ENCODE data around the gene ANTKMT. TPM values are rescaled to one million over a fixed set of nuclear protein-coding genes. Genes with fewer than 3 reads are reported as not detected.

ANTKMT gene
- total RNA-seq, 4 donors from 2014 or later, result 23.5 to 46.2 (median 31.0) TPM

- no peak overlapping the region for H3K4me3 ChIP-seq
- no peaks in the 10 kb centered on the region for H3K9me3 ChIP-seq
- peaks cover 0 to 5% of the 10 kb centered on the region in 2 donors for H3K36me3 ChIP-seq
- no peak for TF ChIP-seq CTCF (IDR thresholded peaks at IDR 0.05)
- TF ChIP-seq POLR2AphosphoS5 (IDR thresholded peaks at IDR 0.05), result no peak
- TF ChIP-seq EP300 (IDR thresholded peaks at IDR 0.05), result no peak
- no peak for TF ChIP-seq POLR2A (IDR thresholded peaks at IDR 0.05)
- ATAC-seq, result no peak
- H3K4me1 ChIP-seq, result peaks cover 0 to 21% (median 14%) of the 10 kb centered on the region in 3 donors
- WGBS, 2 donors (ENCODE audit: low coverage in 1 of 2), result 73 to 85% methylated on average over 5 to 7 of the region's 21 CpGs
- no peak overlapping the region for H3K27ac ChIP-seq
- peaks cover 37% of the 10 kb centered on the region for H3K27me3 ChIP-seq
Measured at GRCh38 chr16:743794-744500, 23.0 kb downstream of the ANTKMT start.

DNA sequence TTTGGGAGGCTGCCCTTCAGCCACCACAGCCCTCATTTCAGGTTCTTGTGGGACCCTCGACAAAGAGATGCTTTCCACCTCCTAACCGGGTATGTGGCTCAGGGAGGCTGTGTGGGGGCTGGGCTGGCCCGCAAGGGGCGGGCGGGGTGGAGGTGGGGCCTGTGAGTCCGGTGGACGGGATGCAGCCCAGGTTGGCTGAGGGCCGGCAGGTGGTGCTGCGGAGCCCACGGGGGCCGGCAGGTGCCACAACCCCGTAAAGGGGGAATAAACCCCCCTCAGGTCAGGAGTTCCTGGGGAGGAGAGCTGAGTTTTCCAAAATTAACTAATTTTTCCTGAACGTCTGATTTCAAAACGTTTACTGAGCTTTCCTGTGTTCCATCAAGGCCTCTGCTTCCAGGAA, 24.8 kb downstream of the ANTKMT start:
- WGBS, 2 donors (ENCODE audit: low coverage in 1 of 2), result 11% methylated on average over 4 of the region's 14 CpGs; no CpG with 5 or more reads in 1 of the 2 donors
- ATAC-seq, result no peak

DNA sequence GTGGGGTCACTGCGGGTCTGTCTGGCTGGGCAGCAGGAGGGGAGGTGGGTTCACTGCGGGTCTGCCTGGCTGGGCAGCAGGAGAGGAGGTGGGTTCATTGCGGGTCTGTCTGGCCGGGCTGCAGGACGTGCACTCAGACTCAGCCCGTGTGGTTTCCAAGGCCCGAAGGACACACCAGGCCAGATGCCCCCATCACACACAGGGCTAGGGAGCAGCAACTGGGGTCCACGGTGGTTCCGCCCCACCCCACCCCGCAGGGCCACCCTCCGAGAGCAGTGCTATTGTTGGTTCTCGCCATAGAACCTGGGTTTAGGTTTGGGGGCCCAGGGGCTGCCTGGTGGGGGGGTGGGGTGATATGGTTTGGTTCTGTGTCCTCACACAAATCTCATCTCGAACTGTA, 25.7 kb downstream of the ANTKMT start:
- Histone ChIP-seq H3K9me3 (no peaks in the 10 kb centered on the region), H3K27ac (no peak overlapping the region), H3K4me3 (no peak overlapping the region), H3K36me3 (no peaks in the 10 kb centered on the region), H3K27me3 (peaks cover 55% of the 10 kb centered on the region), H3K4me1 (no peaks in the 10 kb centered on the region)
- ATAC-seq, result no peak
- no CpG with 5 or more reads among the region's 13 CpGs for WGBS, 2 donors (ENCODE audit: low coverage in 1 of 2)
- TF ChIP-seq POLR2AphosphoS5 (IDR thresholded peaks at IDR 0.05) (no peak), POLR2A (IDR thresholded peaks at IDR 0.05) (no peak), CTCF (IDR thresholded peaks at IDR 0.05) (no peak), EP300 (IDR thresholded peaks at IDR 0.05) (no peak)

More for the DNA sequence above, 24.8 kb downstream of the ANTKMT start:
- H3K4me1 ChIP-seq, result peaks cover 0 to 6% (median 5%) of the 10 kb centered on the region in 3 donors
- H3K27me3 ChIP-seq, result peaks cover 46% of the 10 kb centered on the region
- no peak for TF ChIP-seq POLR2AphosphoS5 (IDR thresholded peaks at IDR 0.05)
- no peak for TF ChIP-seq EP300 (IDR thresholded peaks at IDR 0.05)
- no peak for TF ChIP-seq POLR2A (IDR thresholded peaks at IDR 0.05)
- TF ChIP-seq CTCF (IDR thresholded peaks at IDR 0.05), result no peak
- H3K4me3 ChIP-seq, result no peak overlapping the region
- no peaks in the 10 kb centered on the region for H3K9me3 ChIP-seq
- no peaks in the 10 kb centered on the region for H3K36me3 ChIP-seq
- no peak overlapping the region for H3K27ac ChIP-seq

- Histone ChIP-seq H3K27me3 (peaks cover 59% of the 10 kb centered on the region), H3K4me3 (no peak overlapping the region), H3K36me3 (no peaks in the 10 kb centered on the region), H3K4me1 (no peaks in the 10 kb centered on the region), H3K27ac (no peak overlapping the region), H3K9me3 (no peaks in the 10 kb centered on the region)
- no peak for ATAC-seq
- TF ChIP-seq POLR2AphosphoS5 (IDR thresholded peaks at IDR 0.05) (no peak), CTCF (IDR thresholded peaks at IDR 0.05) (no peak), EP300 (IDR thresholded peaks at IDR 0.05) (no peak), POLR2A (IDR thresholded peaks at IDR 0.05) (no peak)
- 60 to 79% methylated on average over 1 to 14 of the region's 39 CpGs for WGBS, 2 donors (ENCODE audit: low coverage in 1 of 2)
Measured at GRCh38 chr16:747978-748746, 27.2 kb downstream of the ANTKMT start.

All from gastroesophageal sphincter (tissue), 4 donors.